ENCODE measurements around the gene DPYSL5. TPM values are rescaled to one million over a fixed set of nuclear protein-coding genes. Genes with fewer than 3 reads are reported as not detected.
"Not testable (repeated sequence)": the region's sequence is repeated elsewhere in the genome, so short reads cannot be mapped to it uniquely, and the experiment has no call there.

Gene DPYSL5
- total RNA-seq, 1 experiment from 2014 or later, result not detected

GRCh38 chr2:26917135-26917836 lies 69.4 kb downstream of the DPYSL5 start:
- H3K36me3 Mint-ChIP-seq (ENCODE audit: insufficient read depth, unreplicated experiment), result no peaks in the 10 kb centered on the region
- CTCF ChIA-PET, result interaction anchor here (0.7 to 1.4 kb wide), 2 partner anchors 36 to 71 kb away, joined by 4 to 5 read pairs; no protein-coding TSS in a partner anchor
- no peak overlapping the region for H3K27ac Mint-ChIP-seq (ENCODE audit: unreplicated experiment)
- H3K9me3 Mint-ChIP-seq (ENCODE audit: low read depth, unreplicated experiment), result no peaks in the 10 kb centered on the region
- H3K4me1 Mint-ChIP-seq (ENCODE audit: low read depth, unreplicated experiment), result no peaks in the 10 kb centered on the region
- intact Hi-C loops (cut with micrococcal nuclease; ENCODE audit: unreplicated experiment), result no loop called here
- TF ChIP-seq, protein P1, sequence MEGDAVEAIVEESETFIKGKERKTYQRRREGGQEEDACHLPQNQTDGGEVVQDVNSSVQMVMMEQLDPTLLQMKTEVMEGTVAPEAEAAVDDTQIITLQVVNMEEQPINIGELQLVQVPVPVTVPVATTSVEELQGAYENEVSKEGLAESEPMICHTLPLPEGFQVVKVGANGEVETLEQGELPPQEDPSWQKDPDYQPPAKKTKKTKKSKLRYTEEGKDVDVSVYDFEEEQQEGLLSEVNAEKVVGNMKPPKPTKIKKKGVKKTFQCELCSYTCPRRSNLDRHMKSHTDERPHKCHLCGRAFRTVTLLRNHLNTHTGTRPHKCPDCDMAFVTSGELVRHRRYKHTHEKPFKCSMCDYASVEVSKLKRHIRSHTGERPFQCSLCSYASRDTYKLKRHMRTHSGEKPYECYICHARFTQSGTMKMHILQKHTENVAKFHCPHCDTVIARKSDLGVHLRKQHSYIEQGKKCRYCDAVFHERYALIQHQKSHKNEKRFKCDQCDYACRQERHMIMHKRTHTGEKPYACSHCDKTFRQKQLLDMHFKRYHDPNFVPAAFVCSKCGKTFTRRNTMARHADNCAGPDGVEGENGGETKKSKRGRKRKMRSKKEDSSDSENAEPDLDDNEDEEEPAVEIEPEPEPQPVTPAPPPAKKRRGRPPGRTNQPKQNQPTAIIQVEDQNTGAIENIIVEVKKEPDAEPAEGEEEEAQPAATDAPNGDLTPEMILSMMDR (IDR thresholded peaks at IDR 0.05; ENCODE audit: unreplicated experiment), result no peak
- H3K27me3 Mint-ChIP-seq (ENCODE audit: unreplicated experiment), result peaks cover 37% of the 10 kb centered on the region
- no TSS peak for BruUV-seq (replicated peaks)
- H3K4me3 Mint-ChIP-seq (ENCODE audit: low read depth, unreplicated experiment), result no peak overlapping the region
- no peak for DNase-seq

GRCh38 chr2:26921323-26921722 lies 73.4 kb downstream of the DPYSL5 start:
- CTCF ChIA-PET, result interaction anchor here (0.8 kb wide), 1 partner anchor 81 kb away, joined by 4 read pairs; no protein-coding TSS in a partner anchor
- H3K4me3 Mint-ChIP-seq (ENCODE audit: low read depth, unreplicated experiment), result no peak overlapping the region
- TF ChIP-seq, protein P1 (IDR thresholded peaks at IDR 0.05; ENCODE audit: unreplicated experiment), result no peak
- BruUV-seq (replicated peaks), result no TSS peak
- intact Hi-C loops (cut with micrococcal nuclease; ENCODE audit: unreplicated experiment), result no loop called here
- H3K36me3 Mint-ChIP-seq (ENCODE audit: insufficient read depth, unreplicated experiment), result no peaks in the 10 kb centered on the region
- no peaks in the 10 kb centered on the region for H3K9me3 Mint-ChIP-seq (ENCODE audit: low read depth, unreplicated experiment)
- DNase-seq, result no peak
- H3K27ac Mint-ChIP-seq (ENCODE audit: unreplicated experiment), result no peak overlapping the region
- peaks cover 34% of the 10 kb centered on the region for H3K27me3 Mint-ChIP-seq (ENCODE audit: unreplicated experiment)
- no peaks in the 10 kb centered on the region for H3K4me1 Mint-ChIP-seq (ENCODE audit: low read depth, unreplicated experiment)

DNA sequence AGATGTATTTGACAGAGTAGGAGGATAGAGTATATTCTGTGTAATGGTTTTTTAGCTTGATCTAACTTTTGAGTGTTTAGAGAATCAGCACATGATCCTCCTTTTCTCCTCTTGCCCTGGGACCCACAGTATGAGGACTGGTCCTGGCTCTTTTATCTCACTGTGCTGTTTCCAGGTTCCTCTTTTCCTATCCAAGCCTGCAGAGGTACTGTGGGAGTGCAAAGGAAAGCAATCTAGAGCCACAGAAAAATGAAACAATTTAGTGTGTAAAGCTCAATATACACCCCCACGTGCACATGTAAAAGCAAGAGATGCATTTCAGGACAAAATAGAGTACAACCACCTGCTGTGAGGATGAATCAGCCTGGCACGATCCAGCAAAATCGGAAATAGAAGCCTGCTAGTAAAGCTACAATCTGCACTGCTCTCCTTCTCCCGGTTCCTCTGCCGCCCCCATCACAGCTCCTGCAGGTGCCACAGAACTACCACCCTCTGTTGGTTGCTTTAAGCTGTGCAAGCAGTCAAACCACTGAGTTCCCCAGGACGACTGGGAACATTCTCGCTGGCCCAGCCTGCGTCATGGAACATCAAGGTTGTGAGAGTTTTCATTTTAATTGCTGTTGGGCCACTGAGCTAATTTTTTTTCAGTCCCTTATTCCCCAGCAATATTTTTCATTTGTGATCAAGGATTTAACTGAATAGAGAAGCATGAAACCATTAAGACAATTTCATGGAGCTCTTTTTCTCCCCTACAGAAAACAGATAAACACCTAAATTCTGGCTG lies 74.7 kb downstream of the DPYSL5 start:
- intact Hi-C loops (cut with micrococcal nuclease; ENCODE audit: unreplicated experiment), result loop anchor here (1.0 kb wide), 1 partner anchor 76 kb away; no protein-coding TSS in a partner anchor
- peak; percentile 61 for DNase-seq
- Mint-ChIP-seq H3K4me3 (ENCODE audit: low read depth, unreplicated experiment) (no peak overlapping the region), H3K27ac (ENCODE audit: unreplicated experiment) (no peak overlapping the region), H3K27me3 (ENCODE audit: unreplicated experiment) (peaks cover 36% of the 10 kb centered on the region), H3K4me1 (ENCODE audit: low read depth, unreplicated experiment) (no peaks in the 10 kb centered on the region), H3K9me3 (ENCODE audit: low read depth, unreplicated experiment) (no peaks in the 10 kb centered on the region), H3K36me3 (ENCODE audit: insufficient read depth, unreplicated experiment) (no peaks in the 10 kb centered on the region)
- CTCF ChIA-PET, result interaction anchor here (0.9 to 1.9 kb wide), 8 partner anchors 11 to 317 kb away, joined by 3 to 36 read pairs (median 4); no protein-coding TSS in a partner anchor
- TF ChIP-seq, protein P1 (IDR thresholded peaks at IDR 0.05; ENCODE audit: unreplicated experiment), result peak; percentile 42
- BruUV-seq (replicated peaks), result no TSS peak

DNA sequence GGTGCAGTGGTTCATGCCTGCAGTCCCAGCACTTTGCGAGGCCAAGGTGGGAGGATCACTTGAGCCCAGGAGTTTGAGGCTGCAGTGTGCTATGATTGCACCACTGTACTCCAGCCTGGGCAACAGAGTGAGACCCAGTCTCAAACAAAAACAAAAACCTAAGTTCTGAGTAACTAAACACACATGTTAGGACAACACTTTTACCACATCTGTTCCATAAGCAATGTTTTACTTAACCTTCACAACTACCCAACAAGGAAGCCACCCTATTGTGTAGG lies 75.2 kb downstream of the DPYSL5 start:
- H3K27me3 Mint-ChIP-seq (ENCODE audit: unreplicated experiment), result peaks cover 41% of the 10 kb centered on the region
- H3K27ac Mint-ChIP-seq (ENCODE audit: unreplicated experiment); H3K4me1 Mint-ChIP-seq (ENCODE audit: low read depth, unreplicated experiment); BruUV-seq (replicated peaks); H3K36me3 Mint-ChIP-seq (ENCODE audit: insufficient read depth, unreplicated experiment); H3K4me3 Mint-ChIP-seq (ENCODE audit: low read depth, unreplicated experiment); intact Hi-C loops (cut with micrococcal nuclease; ENCODE audit: unreplicated experiment); DNase-seq; H3K9me3 Mint-ChIP-seq (ENCODE audit: low read depth, unreplicated experiment): not testable (repeated sequence)
- CTCF ChIA-PET, result interaction anchor here (0.9 to 1.9 kb wide), 8 partner anchors 11 to 318 kb away, joined by 3 to 36 read pairs (median 4); no protein-coding TSS in a partner anchor

All from Calu3 (cell line).